ENCODE results near the gene ZNF333. TPM values are rescaled to one million over a fixed set of nuclear protein-coding genes. Genes with fewer than 3 reads are reported as not detected.

The ZNF333 gene
- total and polyA plus RNA-seq, 2 donors (not counting 3 experiments of a cell fraction or from before 2014, with no cell fraction given) = 11.1 to 19.7 TPM

GRCh38 chr19:14695471-14695870, 5.6 kb downstream of the ZNF333 start:
- TF ChIP-seq FOS (IDR thresholded peaks at IDR 0.05; ENCODE audit: borderline replicate concordance, insufficient read depth, low read length) = no peak
- TF ChIP-seq, protein P1, sequence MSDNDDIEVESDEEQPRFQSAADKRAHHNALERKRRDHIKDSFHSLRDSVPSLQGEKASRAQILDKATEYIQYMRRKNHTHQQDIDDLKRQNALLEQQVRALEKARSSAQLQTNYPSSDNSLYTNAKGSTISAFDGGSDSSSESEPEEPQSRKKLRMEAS (IDR thresholded peaks at IDR 0.05; ENCODE audit: insufficient read depth, insufficient read length) = no peak
- TF ChIP-seq MYC (IDR thresholded peaks at IDR 0.05; ENCODE audit: low read depth, low read length) = no peak
- no peak for TF ChIP-seq GATA2 (IDR thresholded peaks at IDR 0.05; ENCODE audit: insufficient read depth, insufficient read length, low read depth, low read length)
- no peak for TF ChIP-seq POLR2AphosphoS5 (IDR thresholded peaks at IDR 0.05; ENCODE audit: insufficient read depth, low read depth, low read length)
- no peak for TF ChIP-seq JUN (IDR thresholded peaks at IDR 0.05; ENCODE audit: borderline replicate concordance, insufficient read depth, insufficient read length, low read depth)
- no peak for TF ChIP-seq EZH2 (IDR thresholded peaks at IDR 0.05; ENCODE audit: borderline replicate concordance, low read depth, low read length, severe bottlenecking)
- TF ChIP-seq POLR2A (IDR thresholded peaks at IDR 0.05; ENCODE audit: low read depth, low read length) = no peak
- TF ChIP-seq CTCF (IDR thresholded peaks at IDR 0.05; ENCODE audit: extremely low read depth in 1 of 2, insufficient read depth in 1 of 2, low read depth in 1 of 2, low read length in 2 of 2) = no peak
- H3K27me3 ChIP-seq (ENCODE audit: control insufficient read depth in 2 of 2, insufficient read depth in 2 of 2, low read length in 2 of 2) = no peaks in the 10 kb centered on the region
- BruUV-seq (replicated peaks) = no TSS peak
- no peak overlapping the region for H2AFZ ChIP-seq (ENCODE audit: low read depth, low read length)
- no peak for DNase-seq (ENCODE audit: low read depth, low spot score)
- ChIA-PET CTCF (no interaction called here), POLR2A (no interaction called here)
- intact Hi-C loops (cut with micrococcal nuclease) = no loop called here
- dilution Hi-C loops (cut with MboI; ENCODE audit: extremely low pct_ligation_motif_present, low sequenced_read_pairs) = no loop called here
- no peak overlapping the region for H3K9ac ChIP-seq (replicated peaks; ENCODE audit: extremely low read depth, insufficient read depth, low read length)
- no peak for FAIRE-seq
- peaks cover 2% of the 10 kb centered on the region for H3K4me1 ChIP-seq (ENCODE audit: control insufficient read depth, extremely low read depth, insufficient read depth, low read length)
- H3K4me2 ChIP-seq (ENCODE audit: insufficient read depth, low read length) = no peak overlapping the region
- no peaks in the 10 kb centered on the region for H3K9me1 ChIP-seq (replicated peaks; ENCODE audit: control insufficient read depth, extremely low read depth, insufficient read depth, low read length)
- H3K9me3 ChIP-seq (replicated peaks; ENCODE audit: control insufficient read depth, insufficient read depth, low read length) = no peaks in the 10 kb centered on the region
- H3K79me2 ChIP-seq (ENCODE audit: control insufficient read depth, insufficient read depth, low read length) = peaks cover 1% of the 10 kb centered on the region
- H3K27ac ChIP-seq (ENCODE audit: insufficient read depth, low read depth, low read length) = no peak overlapping the region
- peaks cover 2 to 26% of the 10 kb centered on the region in 2 experiments for H3K36me3 ChIP-seq (ENCODE audit: control insufficient read depth in 2 of 2, extremely low read depth in 1 of 2, insufficient read depth in 2 of 2, low read length in 2 of 2)
- no peak overlapping the region for H3K4me3 ChIP-seq (replicated peaks in 1 of 3; ENCODE audit: insufficient read depth in 1 of 3, low read depth in 1 of 3, low read length in 3 of 3)
- no peaks in the 10 kb centered on the region for H4K20me1 ChIP-seq (replicated peaks; ENCODE audit: control insufficient read depth, extremely low read depth, insufficient read depth, low read length)
